AG10803 (cell line): Measurements from ENCODE around the gene EIF2B4.

Source experiments
- DNase-seq: peaks from one replicate; pipeline ENCODE4 v3.0.0; 2010; ENCODE audit warnings: low read depth
- H3K4me3 ChIP-seq: 2 replicates; pipeline ENCODE4 v1.5.1; 2011; ENCODE audit warnings: mild to moderate bottlenecking, low read length, control low read depth
- TF ChIP-seq, protein P1 (sequence below): conservative IDR thresholded peaks from 2 replicates; pipeline ENCODE4 v1.5.1; 2011; ENCODE audit warnings: mild to moderate bottlenecking, low read length, control low read depth, inconsistent platforms

Gene EIF2B4

DNA sequence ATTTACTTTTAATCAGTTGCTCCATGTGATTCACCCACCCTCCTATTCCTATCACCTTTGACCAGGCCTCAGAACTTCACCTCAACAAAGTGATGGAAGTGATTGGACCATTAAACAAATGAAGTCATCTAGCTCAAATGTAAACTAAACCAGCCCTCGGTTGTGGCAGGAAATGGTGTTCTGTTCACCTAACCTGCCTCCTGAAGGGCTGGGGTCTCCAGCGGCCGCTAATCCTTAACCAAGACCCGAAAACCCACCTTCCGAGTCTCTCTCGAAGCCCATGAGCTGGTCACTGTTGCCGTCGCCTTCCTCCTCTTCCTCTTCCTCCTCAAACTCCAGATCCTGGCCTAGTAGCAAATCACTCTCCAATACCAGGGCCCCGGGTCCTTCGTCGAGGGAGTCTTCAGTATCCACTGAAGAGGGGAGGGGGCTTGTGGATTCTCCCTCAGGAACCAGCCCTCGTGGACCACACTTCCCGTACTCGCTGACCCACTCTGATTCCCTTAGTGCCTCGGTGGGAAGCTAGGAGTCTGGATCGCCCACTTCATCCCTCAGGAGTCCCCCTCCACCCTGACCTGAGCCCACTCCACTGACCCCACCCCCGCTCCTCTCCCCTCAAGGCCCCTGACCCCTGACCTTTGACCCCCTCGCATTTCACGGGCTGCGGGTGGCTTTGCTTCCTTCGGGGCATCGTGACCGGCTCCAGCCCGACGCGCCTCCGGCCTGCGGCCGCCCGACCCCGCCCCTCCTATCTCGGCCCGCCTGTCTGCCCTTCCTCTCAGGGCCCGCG is 9.9 kb upstream of the EIF2B4 start:
- TF ChIP-seq, protein P1, sequence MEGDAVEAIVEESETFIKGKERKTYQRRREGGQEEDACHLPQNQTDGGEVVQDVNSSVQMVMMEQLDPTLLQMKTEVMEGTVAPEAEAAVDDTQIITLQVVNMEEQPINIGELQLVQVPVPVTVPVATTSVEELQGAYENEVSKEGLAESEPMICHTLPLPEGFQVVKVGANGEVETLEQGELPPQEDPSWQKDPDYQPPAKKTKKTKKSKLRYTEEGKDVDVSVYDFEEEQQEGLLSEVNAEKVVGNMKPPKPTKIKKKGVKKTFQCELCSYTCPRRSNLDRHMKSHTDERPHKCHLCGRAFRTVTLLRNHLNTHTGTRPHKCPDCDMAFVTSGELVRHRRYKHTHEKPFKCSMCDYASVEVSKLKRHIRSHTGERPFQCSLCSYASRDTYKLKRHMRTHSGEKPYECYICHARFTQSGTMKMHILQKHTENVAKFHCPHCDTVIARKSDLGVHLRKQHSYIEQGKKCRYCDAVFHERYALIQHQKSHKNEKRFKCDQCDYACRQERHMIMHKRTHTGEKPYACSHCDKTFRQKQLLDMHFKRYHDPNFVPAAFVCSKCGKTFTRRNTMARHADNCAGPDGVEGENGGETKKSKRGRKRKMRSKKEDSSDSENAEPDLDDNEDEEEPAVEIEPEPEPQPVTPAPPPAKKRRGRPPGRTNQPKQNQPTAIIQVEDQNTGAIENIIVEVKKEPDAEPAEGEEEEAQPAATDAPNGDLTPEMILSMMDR, result no peak
- peak overlapping the region; percentile 91 for H3K4me3 ChIP-seq
- DNase-seq, result peak; percentile 27

DNA sequence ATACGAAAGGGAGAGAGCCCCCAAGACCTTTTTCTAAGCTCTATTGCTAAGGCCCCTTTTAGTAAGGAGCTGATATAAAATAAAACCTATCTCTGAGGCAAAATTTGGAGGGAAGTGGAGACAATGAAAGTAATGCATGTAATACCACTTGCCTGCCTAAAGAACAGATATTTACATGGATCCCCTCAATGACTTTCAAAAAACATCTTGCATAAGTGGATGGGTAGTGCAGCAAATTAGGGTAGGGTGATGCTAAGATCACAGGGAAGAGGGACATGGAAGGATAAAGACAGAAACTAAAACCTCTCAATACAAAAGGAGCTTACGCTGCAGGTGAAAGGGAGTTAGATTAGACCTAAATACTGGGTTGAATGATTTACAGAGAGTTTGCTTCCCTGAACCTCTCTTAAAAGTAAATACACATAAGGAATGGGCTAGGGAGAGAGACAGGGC is 9.3 kb upstream of the EIF2B4 start:
- peak overlapping the region; percentile 91 for H3K4me3 ChIP-seq
- TF ChIP-seq, protein P1, result no peak
- DNase-seq, result no peak

DNA sequence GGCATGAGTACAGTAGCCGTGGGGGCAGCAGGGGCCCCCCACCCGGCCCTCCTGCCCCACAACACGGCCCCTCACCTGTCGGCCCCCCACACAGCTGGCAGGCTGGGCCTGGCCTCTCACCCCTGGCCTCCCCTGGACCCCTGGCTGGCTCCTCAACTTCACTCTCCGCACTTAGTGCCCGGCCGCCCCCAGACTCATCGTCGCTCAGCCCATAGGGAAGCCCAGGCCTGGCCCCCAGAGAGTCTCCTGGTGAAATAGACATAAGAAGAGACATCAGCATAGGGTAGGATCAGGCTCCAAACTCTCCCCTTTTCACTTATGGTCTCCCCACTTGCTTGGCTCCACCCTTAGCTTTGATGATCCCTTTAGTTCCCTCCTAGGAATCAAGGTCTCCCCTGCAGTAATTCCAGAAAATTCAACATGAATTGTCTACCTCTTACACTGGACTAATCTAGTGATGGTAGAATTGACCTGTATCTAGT is 8.7 kb upstream of the EIF2B4 start:
- no peak overlapping the region for H3K4me3 ChIP-seq

DNA sequence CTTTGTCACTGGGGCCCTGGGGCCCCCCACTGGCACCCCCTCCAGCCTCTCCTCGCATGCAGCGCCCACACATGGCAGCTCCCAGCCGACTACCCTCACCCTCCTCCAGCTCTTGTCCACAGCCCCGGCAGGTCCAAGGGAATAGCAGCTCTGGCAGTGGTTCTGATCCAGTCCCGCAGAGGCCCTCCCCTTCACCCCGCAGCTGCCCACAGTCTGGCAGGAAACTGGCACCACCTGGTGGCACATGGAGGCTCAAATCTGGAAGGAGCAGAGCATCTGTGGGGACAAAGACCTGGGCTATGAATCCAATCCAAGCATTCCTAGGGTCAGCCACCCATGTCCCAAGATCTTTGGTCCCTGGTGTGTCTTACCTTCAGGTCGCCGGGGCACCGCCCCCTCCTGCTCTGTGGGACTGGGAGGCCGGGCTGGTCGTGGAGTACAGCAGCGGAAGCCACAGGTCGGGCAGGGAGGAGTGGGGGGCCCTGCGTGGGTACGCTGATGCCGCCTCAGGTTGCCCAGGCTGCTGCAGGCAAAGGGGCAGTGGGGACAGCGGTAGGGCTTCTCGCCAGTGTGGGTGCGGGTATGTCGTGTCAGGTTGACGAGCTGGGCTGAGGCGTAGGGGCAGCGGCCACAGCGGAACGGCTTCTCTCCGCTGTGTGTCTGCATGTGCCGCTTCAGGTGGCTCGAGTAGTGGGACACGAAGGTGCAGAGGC is 8.1 kb upstream of the EIF2B4 start:
- DNase-seq, result peak; percentile 27
- H3K4me3 ChIP-seq, result no peak overlapping the region

More for the DNA sequence above, 8.7 kb upstream of the EIF2B4 start:
- no peak for DNase-seq
- TF ChIP-seq, protein P1, result no peak

DNA sequence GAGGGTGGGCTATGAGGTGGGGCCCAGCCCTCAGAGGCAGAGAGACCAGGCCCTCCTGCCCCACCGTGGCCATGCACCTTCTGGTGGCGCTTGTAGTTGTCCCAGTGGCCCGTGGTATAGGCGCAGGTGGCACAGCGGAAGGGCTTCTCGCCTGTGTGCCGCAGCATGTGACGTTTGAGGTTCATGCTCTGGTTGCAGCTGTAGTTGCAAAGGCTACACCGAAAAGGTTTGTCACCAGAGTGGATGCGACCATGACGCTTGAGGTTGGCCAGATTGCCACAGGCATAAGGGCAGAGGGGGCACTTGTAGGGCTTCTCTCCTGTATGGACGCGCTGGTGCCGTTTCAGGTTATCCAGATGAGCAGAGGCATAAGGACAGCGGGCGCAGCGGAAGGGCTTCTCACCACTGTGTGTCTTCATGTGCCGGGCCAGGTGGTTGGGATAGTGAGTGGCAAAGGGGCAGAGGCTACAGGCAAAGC is 7.5 kb upstream of the EIF2B4 start:
- DNase-seq, result no peak
- H3K4me3 ChIP-seq, result no peak overlapping the region
- TF ChIP-seq, protein P1, result no peak

More for the DNA sequence above, 8.1 kb upstream of the EIF2B4 start:
- TF ChIP-seq, protein P1, result peak; percentile 13; the same call in 1 of the 2 replicates

DNA sequence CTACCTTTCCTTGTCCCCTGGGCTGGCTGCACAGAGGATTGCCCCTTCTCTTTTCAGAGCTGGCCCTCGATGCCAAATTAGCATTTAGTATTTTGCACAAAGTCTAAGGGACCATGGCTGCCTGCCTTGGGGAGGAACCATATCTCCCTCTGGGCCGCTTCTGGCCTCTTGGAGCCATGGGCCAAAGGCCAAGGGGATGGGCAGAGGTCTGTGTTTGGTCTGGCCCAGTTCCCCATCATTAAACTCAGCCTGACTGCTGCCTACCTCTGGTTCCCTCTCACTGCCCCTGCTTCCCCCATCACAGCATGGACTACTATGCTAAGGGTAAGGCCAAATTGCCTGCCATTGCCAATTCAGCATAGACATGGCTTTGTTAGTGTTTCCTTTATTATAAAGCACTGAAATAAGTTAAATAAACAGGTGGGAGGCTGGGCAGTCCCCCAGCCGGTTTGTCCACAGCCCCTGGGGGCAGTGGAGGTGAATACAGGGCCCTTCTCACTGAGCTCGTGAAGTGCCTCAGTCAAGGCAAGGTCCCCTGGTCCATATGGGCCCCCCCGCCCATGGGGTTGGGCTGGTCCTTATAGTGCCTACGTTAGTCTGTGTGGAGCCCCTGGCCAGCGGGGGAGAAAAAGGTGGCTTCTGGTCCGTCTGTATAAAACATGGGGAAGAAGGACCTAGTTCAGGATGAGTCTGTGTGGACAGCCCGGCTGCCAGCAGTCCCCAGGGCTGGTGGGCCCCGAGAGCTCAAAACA is 6.9 kb upstream of the EIF2B4 start:
- TF ChIP-seq, protein P1, result no peak
- no peak for DNase-seq
- no peak overlapping the region for H3K4me3 ChIP-seq
